ENCODE data around the gene MTUS2.
A peak's percentile ranks its signal among the peaks of the same experiment; 100 is the strongest.

The MTUS2 gene

GRCh38 chr13:28820099-28821051 lies at the start of gene MTUS2:
Gene MTUS2 (plus strand): TSS chr13:28820339.
- peak; percentile 18 for DNase-seq

GRCh38 chr13:28778308-28779215 lies 41.6 kb upstream of the MTUS2 start:
- no peak for DNase-seq

- DNase-seq, result no peak
Measured at GRCh38 chr13:28792992-28793391, 27.1 kb upstream of the MTUS2 start.

GRCh38 chr13:28794396-28794795 lies 25.7 kb upstream of the MTUS2 start:
- no peak for DNase-seq

- DNase-seq, result no peak
Measured at GRCh38 chr13:28796938-28797257, 23.2 kb upstream of the MTUS2 start.

DNA sequence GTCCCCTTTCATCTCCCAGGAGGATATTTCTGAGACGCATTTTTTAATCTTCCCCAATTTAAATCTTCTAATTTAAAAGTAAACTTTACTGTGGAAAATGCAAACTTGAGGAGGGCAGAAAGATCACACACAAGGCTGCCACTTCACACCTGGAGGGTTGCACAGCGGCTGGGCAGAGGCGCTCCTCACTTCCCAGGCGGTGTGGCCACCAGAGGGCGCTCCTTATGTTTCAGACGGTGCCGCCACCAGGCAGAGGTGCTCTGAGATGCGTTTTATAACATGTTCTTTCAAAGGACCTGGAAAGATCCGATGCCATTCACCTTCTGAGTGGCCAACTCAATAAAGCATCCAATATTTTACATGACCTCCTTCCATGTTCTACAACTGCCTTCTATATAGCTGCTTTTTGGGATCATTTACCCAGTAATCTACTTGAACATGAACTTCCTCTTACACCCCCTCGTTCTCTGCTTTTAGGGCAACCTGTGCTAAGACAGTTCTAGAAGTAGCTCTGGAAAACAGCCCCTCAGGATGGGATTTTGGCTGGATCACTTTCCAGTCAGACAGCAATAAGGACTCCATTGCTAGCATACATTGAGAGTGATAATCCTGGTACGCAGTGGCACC lies 14.8 kb upstream of the MTUS2 start:
- DNase-seq, result no peak

GRCh38 chr13:28817204-28817603 lies 2.9 kb upstream of the MTUS2 start:
- no peak for DNase-seq

DNA sequence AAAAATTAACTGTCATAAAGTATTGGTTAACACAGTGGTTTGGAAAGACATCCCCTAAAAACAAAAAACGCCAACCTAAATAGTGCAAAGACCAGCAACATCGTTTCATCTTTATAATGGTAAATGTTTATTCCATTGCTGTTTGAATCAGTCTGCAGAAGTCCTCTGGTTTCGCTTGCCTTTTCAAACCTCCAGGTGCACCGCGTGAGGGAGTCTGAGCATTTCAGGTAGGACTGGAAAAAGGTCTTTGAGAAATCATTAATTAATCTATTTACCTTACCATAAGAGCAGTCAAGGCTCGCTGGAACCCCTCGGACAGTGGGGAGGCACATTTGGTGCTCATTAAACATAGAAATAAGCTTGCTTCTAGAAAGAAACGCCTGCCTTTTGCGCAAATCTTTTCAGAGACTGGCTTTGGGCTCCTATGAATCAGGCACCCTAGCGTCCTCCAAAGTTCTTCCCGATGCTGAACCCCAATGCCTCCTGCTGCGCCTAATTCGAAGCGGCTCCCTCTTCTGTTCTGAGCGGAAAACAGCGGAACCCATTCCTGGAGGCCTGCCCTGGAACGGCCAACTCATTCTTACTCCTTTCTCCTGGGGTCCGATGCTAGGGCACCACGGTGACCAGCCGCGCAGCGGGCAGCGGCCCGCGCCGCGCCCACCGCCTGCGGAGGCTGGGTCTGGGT lies 951 bp upstream of the MTUS2 start:
- DNase-seq, result no peak

GRCh38 chr13:28819735-28820098 lies 422 bp upstream of the MTUS2 start:
- peak; percentile 41 for DNase-seq

DNA sequence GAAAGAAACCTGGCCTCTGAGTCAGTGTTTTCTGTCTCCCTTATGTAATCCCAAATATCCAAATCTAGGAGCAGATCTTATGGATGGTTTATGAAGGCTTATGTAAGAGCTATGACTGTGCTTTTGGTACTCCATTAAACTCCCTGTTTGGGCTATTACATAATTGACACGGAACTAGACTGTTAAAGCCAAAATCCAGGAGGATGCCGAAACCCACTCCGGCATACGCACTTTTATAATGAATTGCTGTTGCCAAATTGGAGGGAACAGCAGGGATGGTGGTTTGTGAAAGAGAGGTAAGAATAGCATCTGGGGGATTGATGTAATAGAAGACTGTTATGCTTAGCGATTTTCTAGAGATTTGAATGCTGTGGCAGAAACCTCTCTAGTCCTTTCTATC lies 2.0 kb downstream of the MTUS2 start:
- DNase-seq, result no peak

GRCh38 chr13:28822801-28823200 lies 2.7 kb downstream of the MTUS2 start:
- DNase-seq, result no peak

- DNase-seq, result no peak
Measured at GRCh38 chr13:28825379-28825778, 5.2 kb downstream of the MTUS2 start.

DNA sequence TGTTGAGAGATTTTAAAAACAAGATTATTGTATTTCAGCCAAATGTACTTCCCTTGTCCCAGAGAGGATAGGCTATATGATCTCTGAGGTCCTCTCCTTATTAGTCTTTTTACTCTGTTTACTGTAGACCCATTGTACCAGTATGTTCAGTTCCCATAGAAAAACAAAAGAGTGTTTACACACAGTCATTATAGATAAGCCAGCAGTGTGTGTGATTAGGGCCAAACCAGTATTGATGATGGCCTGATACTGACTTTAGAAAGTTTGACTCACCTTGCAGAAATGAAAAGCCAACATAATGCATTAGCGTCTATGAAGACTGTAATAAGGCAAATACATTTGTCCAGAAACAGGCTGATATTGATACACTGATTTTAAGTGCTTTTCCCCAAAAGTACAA lies 6.2 kb downstream of the MTUS2 start:
- no peak for DNase-seq

DNA sequence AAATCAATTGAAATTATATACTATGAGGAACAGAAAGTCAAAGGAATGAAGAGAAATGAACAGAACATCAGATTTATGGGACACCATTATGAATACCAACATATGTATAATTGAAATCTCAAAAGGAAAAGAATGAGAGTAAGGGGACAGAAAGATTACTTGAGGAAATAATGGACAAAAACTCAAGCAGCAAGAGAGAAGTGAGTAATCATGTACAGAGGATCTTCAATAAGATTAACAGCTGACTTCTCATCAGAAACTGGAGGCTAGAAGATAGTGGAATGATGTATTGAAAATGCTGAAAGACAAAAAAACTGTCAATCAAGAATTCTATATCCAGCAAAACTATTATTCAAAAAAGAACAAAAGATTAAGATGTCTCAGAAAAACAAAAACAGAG lies 10.4 kb downstream of the MTUS2 start:
- DNase-seq, result no peak

GRCh38 chr13:28831117-28831516 lies 11.0 kb downstream of the MTUS2 start:
- DNase-seq, result no peak

DNA sequence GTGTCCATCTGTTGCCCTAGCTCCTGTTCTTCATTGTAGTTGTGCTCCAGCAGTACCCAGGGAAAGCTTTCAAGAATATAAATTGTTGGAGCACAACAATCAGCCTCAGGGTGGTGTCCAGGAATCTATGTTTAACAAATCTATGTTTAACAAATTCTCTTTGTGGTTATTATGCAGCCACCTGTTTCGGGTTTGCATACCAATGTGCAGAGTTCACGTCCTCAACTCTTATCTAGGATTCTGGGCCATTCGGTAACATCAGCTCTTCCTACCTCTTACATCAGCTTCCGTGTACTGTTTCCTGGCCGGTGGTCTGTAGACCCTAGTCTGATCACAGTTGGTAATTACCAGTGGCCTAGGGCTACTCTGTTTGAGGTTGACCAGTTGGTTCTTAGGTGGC lies 17.0 kb downstream of the MTUS2 start:
- no peak for DNase-seq

GRCh38 chr13:28843639-28844038 lies 23.5 kb downstream of the MTUS2 start:
- no peak for DNase-seq

GRCh38 chr13:28849441-28849840 lies 29.3 kb downstream of the MTUS2 start:
- DNase-seq, result no peak

- no peak for DNase-seq
Measured at GRCh38 chr13:28850226-28850625, 30.1 kb downstream of the MTUS2 start.

- no peak for DNase-seq
Measured at GRCh38 chr13:28851422-28851821, 31.3 kb downstream of the MTUS2 start.

DNA sequence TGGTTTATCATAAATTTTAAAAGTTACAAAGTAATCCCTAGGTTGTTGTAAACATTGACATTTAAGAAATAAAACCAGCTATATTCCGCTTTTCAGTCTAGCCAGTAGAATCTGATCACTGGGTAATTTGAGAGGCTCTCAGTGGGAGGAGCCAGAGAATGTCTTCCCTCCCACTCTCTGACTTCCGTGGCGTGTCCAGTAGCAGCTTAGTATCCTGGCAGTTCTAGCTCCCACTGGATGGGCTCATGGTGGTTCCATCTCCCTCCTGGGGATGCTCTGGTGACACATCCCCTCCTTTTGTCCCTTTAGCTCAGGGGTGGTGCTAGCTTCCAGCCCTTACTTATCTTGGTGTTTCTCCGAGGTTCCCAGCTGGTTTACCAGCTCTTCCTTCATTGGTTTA lies 34.5 kb downstream of the MTUS2 start:
- DNase-seq, result no peak

GRCh38 chr13:28856287-28856686 lies 36.1 kb downstream of the MTUS2 start:
- no peak for DNase-seq

GRCh38 chr13:28859069-28859468 lies 38.9 kb downstream of the MTUS2 start:
- no peak for DNase-seq

All from NCI-H146 (cell line).